Renal cortex interstitium (tissue), 11 donors: ENCODE measurements around the gene TLR8. TPM values are rescaled to one million over a fixed set of nuclear protein-coding genes. Genes with fewer than 3 reads are reported as not detected.
"Not testable (repeated sequence)": the region's sequence is repeated elsewhere in the genome, so short reads cannot be mapped to it uniquely, and the experiment has no call there.

Experiments
- DNase-seq, 11 donors: peaks; one replicate each; pipeline ENCODE4 v3.0.0-alpha.2; 2013; ENCODE audit warnings: low read depth in 9 of 11, low spot score in 4 of 11; ENCODE audit errors: extremely low read depth in 1 of 11
- polyA plus RNA-seq, 3 donors: library from polyadenylated mRNA; unstranded; fragments of 120-200 nt; gene quantifications; one replicate each; pipeline ENCODE4 v1.2.1, GENCODE V29; 2013; ENCODE audit not compliant: insufficient read length in 3 of 3

TLR8 gene
- polyA plus RNA-seq, 3 donors, result 0.29 to 0.44 (median 0.35) TPM

DNA sequence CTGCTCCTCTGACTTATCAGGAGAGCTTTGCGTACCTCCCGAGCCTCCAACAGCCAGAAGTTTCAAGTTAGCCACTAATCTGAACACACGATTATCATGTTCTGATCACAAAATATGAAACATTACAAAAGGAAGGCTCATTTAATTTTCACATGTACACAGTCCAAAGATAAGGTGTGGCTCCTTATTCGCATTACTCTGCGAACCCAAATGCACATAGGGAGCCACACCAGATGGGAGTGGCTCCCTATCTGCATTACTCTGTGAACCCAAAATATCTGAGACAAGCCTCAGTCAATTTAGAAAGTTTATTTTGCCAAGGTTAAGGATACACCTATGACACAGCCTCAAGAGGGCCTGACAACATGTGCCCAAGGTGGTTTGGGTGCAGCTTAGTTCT lies 28.4 kb downstream of the TLR8 start:
- no peak for DNase-seq

GRCh38 chrX:12936947-12937346 lies 30.5 kb downstream of the TLR8 start:
- no peak for DNase-seq

DNA sequence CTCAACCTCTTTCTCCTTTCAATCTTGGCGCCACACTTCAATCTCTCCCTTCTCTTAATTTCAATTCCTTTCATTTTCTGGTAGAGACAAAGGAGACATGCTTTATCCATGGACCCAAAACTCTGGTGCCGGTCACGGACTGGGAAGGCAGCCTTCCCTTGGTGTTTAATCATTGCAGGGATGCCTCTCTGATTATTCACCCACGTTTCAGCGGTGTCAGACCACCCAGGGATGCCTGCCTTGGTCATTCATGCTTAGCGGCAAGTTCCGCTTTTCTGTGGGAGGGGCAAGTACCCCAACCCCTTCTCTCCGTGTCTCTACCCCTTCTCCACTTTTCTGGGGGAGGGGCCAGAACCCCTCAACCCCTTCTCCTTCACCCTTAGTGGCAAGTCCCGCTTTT lies 34.1 kb downstream of the TLR8 start:
- DNase-seq, result not testable (repeated sequence)

GRCh38 chrX:12943592-12943991 lies 37.2 kb downstream of the TLR8 start:
- DNase-seq, result not testable (repeated sequence)

DNA sequence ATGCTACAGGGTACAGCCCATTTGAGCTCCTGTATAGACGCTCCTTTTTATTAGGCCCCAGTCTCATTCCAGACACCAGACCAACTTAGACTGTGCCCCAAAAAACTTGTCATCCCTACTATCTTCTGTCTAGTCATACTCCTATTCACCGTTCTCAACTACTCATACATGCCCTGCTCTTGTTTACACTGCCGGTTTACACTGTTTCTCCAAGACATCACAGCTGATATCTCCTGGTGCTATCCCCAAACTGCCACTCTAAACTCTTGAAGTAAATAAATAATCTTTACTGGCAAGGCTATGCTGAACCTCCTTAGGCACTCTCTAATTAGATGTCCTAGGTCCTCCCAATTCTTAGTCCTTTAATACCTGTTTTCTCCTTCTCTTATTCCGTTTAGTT lies 38.0 kb downstream of the TLR8 start:
- not testable (repeated sequence) for DNase-seq

- no peak for DNase-seq
Observed at GRCh38 chrX:12945494-12945893, 39.1 kb downstream of the TLR8 start.

GRCh38 chrX:12946406-12946805 lies 40.0 kb downstream of the TLR8 start:
- DNase-seq, result no peak

DNA sequence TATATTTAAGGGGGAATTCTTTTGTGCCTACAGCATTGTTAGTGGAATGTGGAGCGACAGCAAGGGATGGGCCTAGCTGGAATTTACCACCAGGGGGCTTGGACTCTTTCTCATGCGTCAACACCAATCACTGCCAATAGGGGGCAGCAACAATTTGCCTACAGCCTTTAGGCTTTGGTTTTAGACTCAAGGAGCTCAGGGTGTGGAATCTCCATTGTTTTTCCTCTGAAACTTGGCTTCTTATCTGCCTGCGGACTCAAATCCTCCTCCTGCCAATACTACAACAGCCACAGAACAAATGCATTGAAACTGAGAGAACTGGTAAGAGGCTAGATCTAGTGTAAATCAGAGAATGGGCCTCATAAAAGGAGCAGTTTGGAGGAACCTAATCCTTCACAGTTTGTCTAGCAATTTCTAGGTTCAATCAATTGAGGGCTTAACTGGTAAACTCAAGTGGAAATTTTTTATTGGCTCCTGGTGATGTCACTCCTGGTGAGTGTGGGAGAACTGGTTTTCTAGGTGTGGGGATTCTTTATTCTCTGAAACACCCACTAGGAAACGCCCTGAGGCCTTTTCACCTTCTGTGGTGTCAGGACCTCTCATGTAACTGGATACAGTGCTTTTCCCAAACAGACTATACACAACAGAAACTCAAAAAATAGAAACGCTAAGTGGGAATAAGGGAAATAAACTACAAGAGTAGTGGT lies 40.6 kb downstream of the TLR8 start:
- peak in 6 of 11 donors; percentile 30 to 54 (median 48) for DNase-seq

GRCh38 chrX:12947545-12948235 lies 41.3 kb downstream of the TLR8 start:
- no peak for DNase-seq

DNA sequence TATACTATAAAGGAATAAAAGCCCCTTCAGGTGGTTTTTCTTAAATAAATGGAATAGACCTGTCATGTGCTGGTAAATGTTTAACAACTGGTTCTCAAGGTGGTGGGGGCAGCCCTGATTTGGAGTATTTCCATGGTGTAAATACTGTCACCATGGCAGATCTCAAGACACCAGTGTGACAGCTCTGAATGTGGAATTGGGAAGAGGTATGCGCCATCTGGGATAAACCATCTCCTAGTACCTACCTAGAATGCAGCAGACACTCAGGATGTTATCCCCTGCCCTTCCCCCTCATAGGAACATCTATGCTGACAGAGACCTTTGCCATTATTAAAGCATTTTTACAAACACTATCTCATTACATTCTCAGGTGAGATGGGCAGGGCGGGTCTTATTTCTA lies 42.1 kb downstream of the TLR8 start:
- no peak for DNase-seq

DNA sequence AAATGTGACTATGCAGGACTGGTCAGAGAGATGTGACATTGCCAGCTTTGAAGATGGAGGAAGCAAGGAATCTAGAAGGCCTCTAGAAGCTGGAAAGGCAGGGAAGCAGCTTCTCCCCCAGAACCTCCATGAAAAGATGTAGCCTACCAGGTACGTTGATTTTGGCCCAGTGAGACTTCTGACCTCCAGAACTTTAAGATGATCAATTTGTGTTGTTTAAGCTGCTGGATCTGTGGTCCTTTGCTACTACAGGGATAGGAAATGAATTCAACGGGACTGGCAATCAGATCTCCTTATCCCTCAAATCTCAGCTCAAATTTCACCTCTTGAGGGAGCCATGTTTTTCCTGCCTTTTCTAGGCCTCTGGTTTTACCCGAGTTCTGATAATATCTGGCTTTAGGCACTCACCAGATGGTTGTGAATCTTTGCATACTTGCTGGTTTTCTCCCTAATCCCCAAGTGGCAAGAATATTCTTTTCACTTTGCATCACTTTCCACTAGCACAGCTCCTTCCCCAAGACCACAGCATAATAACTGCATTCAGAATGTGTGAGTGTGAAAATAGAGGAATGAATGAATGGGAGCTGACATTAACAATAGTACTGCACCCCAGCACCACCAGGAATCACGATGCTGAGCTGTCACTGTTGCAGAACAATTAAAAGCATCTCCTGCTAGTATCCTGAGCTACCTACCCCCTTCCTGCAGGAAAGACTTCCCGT lies 42.9 kb downstream of the TLR8 start:
- DNase-seq, result no peak

DNA sequence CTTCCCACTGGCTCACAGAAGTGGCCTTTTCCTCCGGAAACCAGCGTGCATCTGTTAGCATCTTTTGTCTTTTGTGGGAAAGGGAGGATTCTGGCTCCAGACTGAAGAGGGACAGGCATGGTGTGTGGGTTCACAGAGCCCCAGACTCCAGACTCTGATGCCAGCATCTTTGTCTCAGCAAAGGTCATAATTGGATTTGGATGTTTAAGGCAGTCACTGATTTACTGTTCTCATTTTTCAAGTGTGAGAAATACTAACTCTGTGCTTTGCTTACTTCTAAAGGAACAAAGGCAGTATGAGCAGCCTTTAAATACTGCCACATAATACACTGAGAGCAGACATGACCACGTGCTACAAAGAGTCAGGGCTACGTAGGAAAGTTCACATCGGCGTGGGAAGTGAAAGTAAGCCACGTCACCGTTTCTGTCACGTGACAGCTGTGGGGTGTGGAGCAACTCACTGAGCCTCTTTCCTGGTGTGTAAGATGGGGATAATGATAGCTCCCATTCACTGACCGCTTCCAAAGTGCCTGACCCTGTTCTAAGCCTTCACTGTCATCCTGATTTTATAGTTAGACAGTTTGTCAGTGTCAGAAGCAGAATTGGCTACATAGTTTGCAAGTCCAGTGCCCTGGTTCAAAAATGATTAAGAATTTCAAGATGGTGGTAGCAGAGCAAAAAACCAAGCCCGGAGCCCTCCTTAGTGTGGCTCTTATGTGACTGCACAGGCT lies 43.7 kb downstream of the TLR8 start:
- DNase-seq, result peak in 3 of 11 donors; percentile 58 to 68 (median 61)

DNA sequence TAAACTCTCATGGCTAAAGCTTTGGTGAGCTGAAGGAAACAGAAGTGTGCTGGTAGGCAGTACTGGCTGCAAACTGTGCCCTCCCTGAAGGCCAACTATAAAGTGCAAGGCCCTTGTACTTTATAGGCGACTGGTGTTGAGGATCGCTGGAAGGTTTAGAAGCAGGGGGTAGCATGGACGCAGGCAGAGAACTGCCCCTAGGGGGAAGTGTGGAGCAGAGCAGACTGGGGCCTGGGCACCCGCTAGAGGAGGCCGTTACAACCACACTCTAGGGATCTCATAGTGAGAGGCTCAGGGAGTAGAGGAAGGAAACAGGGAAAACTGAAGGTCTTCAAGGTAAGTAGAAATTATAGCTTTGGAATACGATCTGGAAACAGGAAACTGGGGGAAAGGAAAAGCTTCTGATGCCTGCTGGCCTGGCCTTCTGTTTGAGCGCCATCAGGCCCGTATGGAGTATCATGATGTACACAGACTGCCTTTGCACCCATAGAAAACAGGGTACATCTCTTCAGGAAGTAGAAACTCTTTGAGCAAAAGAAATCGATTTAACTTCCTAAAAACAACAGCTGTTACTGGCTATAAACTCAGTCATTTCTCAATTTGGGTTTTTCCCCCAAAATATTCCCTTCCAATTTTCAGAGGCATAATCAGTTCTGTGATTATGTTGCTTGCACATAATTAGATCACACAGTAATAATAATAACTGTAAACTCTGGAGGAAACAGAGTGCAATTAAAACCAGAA lies 44.6 kb downstream of the TLR8 start:
- DNase-seq, result no peak

DNA sequence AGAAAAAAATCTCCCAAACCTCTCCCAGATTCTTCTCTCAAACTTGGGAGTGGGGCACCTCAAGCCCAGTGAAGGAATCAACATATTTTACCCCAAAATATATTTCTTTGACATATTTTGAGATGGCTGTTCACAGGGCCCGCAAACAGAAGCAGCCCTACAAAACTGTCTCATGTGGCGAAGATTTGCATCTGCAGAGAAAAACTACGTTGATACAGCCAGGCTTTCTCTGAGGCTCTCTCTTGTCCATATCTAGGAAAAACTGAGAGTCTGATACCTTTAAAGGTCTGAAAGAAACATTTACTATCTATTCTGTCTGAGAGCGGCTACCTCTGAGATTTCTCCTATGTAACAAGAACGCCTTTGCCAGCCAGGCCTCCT lies 45.2 kb downstream of the TLR8 start:
- DNase-seq, result no peak

DNA sequence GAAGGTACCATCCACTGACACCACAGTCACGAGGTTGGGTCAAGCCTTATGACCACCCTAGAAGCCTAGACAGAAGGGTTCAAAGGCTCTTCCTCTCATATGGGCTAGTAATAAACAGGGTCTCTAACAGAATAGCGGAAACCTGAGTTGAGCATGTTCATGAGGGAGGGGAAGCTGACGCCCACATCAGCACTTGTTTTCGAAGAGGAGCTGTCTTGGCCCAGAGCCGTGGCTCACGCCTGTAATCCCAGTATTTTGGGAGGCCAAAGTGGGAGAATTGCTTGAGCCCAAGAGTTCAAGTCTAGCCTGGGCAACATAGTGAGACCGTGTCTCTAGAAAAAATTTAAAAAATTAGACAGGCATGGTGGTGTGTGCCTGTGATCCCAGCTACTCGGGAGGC lies 47.0 kb downstream of the TLR8 start:
- no peak for DNase-seq

DNA sequence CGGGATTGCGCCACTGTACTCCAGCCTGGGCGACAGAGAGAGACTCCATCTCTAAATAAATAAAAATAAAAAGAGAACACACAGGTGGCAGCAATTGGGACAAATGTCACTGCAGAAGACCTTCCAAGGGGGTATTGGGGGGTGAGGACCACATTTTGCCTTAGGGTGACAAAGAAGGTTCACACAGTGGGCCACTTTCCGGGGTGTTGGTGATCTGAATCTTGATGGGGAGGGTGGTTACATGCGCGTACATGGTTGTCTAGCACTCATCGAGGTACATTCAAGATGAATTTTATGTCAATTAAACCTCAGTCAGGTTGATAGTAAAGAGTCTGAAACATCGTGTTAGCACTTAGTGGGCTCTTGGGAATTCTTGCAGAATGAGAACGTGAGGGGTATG lies 48.0 kb downstream of the TLR8 start:
- DNase-seq, result no peak

DNA sequence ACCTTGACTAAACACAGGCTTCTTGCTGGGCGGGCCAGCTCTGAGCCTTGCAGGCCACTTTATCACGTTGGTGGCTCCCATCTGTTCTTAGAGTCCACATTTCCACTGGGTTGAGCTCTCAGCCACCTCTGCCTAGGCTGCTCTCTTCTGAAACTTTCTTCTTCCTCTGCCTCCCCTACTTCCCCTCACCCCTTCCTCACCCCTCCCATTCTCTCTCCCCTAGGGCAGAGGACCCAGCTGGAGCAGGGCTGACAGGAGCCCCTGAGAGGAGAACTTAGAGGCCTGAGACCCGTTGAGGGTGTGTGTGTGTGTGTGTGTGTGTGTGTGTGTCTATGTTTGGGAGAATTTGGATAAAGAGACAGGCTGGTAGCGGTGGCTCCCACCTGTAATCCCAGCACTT lies 48.6 kb downstream of the TLR8 start:
- DNase-seq, result no peak

DNA sequence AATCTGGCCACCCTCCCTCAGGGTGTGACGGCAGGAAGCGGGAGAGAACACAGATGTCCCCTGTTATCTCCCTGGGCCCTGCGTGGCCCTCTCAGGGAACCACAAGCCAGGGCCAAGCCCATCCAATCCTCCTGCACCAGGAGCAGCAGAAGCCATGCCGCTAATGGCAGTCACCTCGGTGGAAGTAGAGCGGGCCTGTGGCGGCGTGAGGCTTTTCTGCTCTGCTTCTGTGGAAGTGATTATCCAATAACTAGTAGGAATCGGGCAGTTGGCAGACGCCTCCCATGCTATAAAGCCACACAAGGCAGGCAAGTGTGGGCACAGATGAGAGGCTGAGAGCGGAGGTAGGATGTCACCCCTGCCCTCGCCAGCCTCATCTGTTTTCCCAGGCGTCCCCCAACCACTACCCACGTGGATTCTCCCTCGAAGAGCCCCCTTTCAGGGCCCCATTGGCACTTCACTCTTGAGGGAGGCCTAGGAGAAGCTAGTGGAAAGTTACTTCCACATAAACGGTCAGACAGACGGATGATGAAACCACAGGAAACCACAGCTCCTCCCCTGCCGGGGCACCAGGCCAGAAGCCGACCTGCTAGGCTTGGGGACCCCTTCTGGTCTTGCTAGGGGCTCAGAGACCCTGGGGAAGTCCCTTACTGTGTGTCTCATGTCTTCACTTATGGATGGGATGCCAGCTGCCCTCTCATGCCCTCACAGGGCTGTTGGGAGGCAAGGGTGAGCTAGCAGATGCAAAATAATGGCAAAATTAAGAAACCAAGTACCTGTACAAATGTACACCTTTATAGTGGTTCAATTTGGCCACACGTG lies 49.7 kb downstream of the TLR8 start:
- DNase-seq, result no peak
